Measurements from ENCODE around the gene CCDC50.

- TF ChIP-seq, protein P1, sequence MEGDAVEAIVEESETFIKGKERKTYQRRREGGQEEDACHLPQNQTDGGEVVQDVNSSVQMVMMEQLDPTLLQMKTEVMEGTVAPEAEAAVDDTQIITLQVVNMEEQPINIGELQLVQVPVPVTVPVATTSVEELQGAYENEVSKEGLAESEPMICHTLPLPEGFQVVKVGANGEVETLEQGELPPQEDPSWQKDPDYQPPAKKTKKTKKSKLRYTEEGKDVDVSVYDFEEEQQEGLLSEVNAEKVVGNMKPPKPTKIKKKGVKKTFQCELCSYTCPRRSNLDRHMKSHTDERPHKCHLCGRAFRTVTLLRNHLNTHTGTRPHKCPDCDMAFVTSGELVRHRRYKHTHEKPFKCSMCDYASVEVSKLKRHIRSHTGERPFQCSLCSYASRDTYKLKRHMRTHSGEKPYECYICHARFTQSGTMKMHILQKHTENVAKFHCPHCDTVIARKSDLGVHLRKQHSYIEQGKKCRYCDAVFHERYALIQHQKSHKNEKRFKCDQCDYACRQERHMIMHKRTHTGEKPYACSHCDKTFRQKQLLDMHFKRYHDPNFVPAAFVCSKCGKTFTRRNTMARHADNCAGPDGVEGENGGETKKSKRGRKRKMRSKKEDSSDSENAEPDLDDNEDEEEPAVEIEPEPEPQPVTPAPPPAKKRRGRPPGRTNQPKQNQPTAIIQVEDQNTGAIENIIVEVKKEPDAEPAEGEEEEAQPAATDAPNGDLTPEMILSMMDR (conservative IDR thresholded peaks at IDR 0.05; ENCODE audit: low read depth, low read length) = no peak
- no peak for TF ChIP-seq EZH2 (IDR thresholded peaks at IDR 0.05; ENCODE audit: borderline replicate concordance, low read depth, low read length, poor library complexity, severe bottlenecking)
Observed at GRCh38 chr3:191350396-191351090, 21.3 kb downstream of the CCDC50 start.
